Thoracic aorta (tissue), 2 donors: ENCODE results near the gene GFPT2. TPM values are rescaled to one million over a fixed set of nuclear protein-coding genes. Genes with fewer than 3 reads are reported as not detected.

ENCODE experiments used
- ATAC-seq: fragments of 150-250 bp; one replicate; pipeline ENCODE4 v1.8.0; 2017; ENCODE audit warnings: low read depth; ENCODE audit not compliant: insufficient number of reproducible peaks, low FRiP score
- DNase-seq: peaks from one replicate; pipeline ENCODE4 v3.0.0-alpha.2; 2020; ENCODE audit warnings: low spot score
- H3K27ac ChIP-seq, 2 donors: fragments of 200-600 bp; sonication (generic); 1 replicate in 1 of 2; 2 replicates in 1 of 2; pipeline ENCODE4 v1.5.1; 2016; ENCODE audit warnings: mild to moderate bottlenecking in 2 of 2, moderate library complexity in 2 of 2
- H3K27me3 ChIP-seq: fragments of 200-600 bp; sonication (generic); replicated peaks from 2 replicates; pipeline ENCODE4 v1.6.0; 2016; ENCODE audit warnings: mild to moderate bottlenecking; ENCODE audit not compliant: insufficient read depth
- H3K36me3 ChIP-seq: fragments of 200-600 bp; sonication (generic); one replicate; pipeline ENCODE4 v1.5.1; 2016
- H3K4me1 ChIP-seq, 2 donors: fragments of 200-600 bp; sonication (generic); 1 replicate in 1 of 2; 2 replicates in 1 of 2; pipeline versions ENCODE4 v1.5.1 to v1.6.0; 2016; ENCODE audit warnings: low read depth in 2 of 2, mild to moderate bottlenecking in 1 of 2; ENCODE audit not compliant: control insufficient read depth in 1 of 2
- H3K4me3 ChIP-seq: fragments of 200-600 bp; sonication (generic); 2 replicates; pipeline ENCODE4 v1.5.1; 2016; ENCODE audit warnings: mild to moderate bottlenecking
- H3K9me3 ChIP-seq: fragments of 200-600 bp; sonication (generic); 2 replicates; pipeline ENCODE4 v1.5.1; 2016
- total RNA-seq, 2 donors: library from RNA; depleted of rRNA; stranded (reverse); fragments of >200 nt; gene quantifications; one replicate each; pipeline versions ENCODE4 v1.1.0 to v1.2.3, GENCODE V29; 2016
- TF ChIP-seq, protein P1 (sequence below): fragments of 200-600 bp; sonication (generic); IDR thresholded peaks from one replicate; pipeline ENCODE4 v1.5.1; 2019; ENCODE audit warnings: antibody characterized with exemption

Gene GFPT2
- total RNA-seq, 2 donors from 2014 or later, result 32.1 to 136 TPM

DNA sequence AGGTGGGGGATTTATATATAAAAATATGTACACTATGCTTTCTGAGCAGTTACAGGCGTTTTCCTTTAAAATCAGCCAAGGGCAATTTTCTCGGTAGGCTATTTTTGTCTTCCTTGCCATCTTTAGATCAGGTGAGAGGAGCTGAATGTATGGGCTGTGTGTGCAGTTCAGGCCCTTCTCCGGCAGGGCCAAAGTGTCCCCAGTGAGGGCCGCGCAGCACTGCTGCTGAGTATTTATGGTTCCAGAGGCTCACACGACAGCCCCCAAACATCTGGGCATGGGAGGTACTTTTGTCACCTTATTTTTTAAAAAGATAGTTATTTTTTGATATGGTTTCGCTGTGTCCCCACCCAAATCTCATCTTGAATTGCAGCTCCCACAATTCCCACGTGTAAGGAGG, 11.5 kb downstream of the GFPT2 start:
- no peak for DNase-seq
- peaks cover 0 to 3% of the 10 kb centered on the region in 2 donors for H3K4me1 ChIP-seq
- TF ChIP-seq, protein P1, sequence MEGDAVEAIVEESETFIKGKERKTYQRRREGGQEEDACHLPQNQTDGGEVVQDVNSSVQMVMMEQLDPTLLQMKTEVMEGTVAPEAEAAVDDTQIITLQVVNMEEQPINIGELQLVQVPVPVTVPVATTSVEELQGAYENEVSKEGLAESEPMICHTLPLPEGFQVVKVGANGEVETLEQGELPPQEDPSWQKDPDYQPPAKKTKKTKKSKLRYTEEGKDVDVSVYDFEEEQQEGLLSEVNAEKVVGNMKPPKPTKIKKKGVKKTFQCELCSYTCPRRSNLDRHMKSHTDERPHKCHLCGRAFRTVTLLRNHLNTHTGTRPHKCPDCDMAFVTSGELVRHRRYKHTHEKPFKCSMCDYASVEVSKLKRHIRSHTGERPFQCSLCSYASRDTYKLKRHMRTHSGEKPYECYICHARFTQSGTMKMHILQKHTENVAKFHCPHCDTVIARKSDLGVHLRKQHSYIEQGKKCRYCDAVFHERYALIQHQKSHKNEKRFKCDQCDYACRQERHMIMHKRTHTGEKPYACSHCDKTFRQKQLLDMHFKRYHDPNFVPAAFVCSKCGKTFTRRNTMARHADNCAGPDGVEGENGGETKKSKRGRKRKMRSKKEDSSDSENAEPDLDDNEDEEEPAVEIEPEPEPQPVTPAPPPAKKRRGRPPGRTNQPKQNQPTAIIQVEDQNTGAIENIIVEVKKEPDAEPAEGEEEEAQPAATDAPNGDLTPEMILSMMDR, result no peak
- no peaks in the 10 kb centered on the region for H3K36me3 ChIP-seq
- H3K9me3 ChIP-seq, result no peaks in the 10 kb centered on the region
- H3K4me3 ChIP-seq, result no peak overlapping the region
- H3K27me3 ChIP-seq, result no peaks in the 10 kb centered on the region
- H3K27ac ChIP-seq, result no peak overlapping the region
- ATAC-seq, result no peak

DNA sequence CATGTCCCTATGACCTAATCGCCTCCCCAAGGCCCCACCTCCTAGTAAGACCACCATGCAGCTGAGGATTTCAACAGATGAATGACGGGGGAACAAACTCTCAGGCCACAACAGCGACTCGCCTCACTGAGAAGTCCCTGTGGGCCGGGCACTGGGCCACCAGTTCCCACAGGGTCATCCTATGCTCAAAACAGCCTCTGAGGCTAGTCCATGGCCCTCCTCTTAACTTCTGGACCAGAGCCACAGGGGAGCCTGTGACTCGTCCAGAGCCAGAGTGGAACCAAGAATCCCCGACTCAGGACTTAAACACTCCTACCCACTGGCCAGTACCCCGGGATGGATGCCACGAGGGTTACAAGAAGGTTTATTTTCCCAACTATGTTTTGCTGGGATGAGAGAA, 12.3 kb downstream of the GFPT2 start:
- H3K9me3 ChIP-seq, result no peaks in the 10 kb centered on the region
- H3K36me3 ChIP-seq, result no peaks in the 10 kb centered on the region
- H3K4me3 ChIP-seq, result no peak overlapping the region
- no peak overlapping the region for H3K27ac ChIP-seq
- TF ChIP-seq, protein P1, result no peak
- H3K4me1 ChIP-seq, result peaks cover 0 to 3% of the 10 kb centered on the region in 2 donors
- ATAC-seq, result no peak
- H3K27me3 ChIP-seq, result no peaks in the 10 kb centered on the region
- no peak for DNase-seq

GRCh38 chr5:180339583-180340183, 13.5 kb downstream of the GFPT2 start:
- Histone ChIP-seq H3K4me1 (peaks cover 0 to 3% of the 10 kb centered on the region in 2 donors), H3K36me3 (no peaks in the 10 kb centered on the region), H3K27me3 (no peaks in the 10 kb centered on the region), H3K4me3 (no peak overlapping the region), H3K9me3 (no peaks in the 10 kb centered on the region), H3K27ac (no peak overlapping the region)
- TF ChIP-seq, protein P1, result no peak
- ATAC-seq (no peak), DNase-seq (no peak)

DNA sequence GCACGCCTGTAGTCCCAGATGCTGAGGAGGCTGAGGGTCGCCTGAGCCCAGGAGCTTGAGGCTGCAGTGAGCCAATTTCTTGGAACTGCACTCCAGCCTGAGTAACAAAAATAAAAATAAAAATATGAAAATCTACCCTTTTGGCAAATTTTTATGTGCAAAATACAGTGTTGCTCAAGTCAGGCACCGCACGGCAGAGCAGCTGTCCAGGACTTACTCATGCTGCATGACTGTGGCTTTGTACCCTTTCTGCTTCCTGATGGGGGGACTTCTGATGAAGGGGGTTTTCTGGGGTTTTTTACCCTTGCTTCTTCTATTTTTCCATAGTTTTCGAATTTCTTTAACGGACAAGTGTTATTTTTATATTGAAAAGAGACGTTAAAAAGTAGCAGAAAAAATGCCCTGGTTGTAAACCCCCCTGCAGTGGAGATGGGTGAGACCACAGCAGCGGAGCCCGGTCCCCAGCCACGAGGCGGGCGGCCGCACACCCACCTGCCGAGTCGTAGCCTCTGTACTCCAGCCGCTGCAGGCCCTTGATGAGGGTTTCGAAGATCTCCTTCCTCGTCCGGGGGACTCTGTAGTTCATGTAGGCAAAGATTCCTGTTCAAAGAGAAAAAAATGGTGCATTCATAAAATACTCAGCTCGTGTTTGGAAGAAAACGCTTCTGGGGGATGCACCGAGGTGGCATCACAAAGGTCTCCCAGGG, 15.0 kb downstream of the GFPT2 start:
- ATAC-seq (no peak), DNase-seq (no peak)

More for the DNA sequence above, 15.0 kb downstream of the GFPT2 start:
- no peaks in the 10 kb centered on the region for H3K36me3 ChIP-seq
- H3K4me3 ChIP-seq, result no peak overlapping the region
- H3K27ac ChIP-seq, result no peak overlapping the region
- no peaks in the 10 kb centered on the region for H3K27me3 ChIP-seq
- TF ChIP-seq, protein P1, result no peak
- H3K4me1 ChIP-seq, result no peaks in the 10 kb centered on the region
- no peaks in the 10 kb centered on the region for H3K9me3 ChIP-seq
